ENCODE results near the gene COPRS. TPM values are rescaled to one million over a fixed set of nuclear protein-coding genes. Genes with fewer than 3 reads are reported as not detected.

COPRS gene
- total RNA-seq, 4 donors from 2014 or later = 59.0 to 82.7 (median 62.6) TPM

DNA sequence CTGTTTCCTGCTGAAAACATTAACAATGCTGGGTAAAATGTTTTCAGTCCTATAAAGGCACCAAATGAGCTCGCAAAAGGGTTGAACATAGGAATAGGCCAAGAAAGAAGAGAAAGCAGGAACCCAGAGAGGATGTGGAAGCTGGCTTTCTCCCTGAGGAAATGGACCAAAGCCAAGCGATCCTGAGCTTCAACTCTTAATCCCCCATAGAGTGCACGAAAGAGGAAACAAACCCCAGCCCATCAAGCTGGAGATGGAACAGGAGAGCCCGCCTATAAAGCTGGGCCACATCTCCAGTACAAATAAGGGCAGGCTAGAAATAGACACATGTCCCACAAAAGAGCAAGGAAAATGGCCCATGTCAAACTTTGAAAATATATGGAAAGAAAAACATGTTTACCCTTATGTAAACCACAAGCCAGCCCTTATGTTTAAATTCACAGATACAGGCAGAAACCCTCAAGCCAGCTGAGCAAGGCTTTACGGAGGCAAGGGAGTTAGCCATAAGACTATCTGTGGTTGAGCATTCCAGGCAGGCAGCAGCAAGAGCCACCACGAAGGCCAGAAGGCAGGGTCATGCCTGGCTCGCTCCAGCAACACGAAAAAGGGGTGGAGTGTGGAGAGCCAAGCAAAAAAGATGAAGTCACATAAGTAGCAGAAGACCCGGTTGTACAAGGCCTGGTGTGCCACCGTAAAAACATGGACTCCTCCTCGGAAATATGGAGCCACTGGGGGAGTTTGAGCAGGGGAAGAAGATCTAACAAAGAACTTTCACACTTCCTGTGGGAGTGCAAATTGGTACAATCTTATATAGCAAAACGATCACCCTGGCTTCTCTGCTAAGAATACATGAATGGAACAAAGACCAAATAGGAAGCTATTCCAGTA lies 27.8 kb downstream of the COPRS start:
- TF ChIP-seq, protein P1, sequence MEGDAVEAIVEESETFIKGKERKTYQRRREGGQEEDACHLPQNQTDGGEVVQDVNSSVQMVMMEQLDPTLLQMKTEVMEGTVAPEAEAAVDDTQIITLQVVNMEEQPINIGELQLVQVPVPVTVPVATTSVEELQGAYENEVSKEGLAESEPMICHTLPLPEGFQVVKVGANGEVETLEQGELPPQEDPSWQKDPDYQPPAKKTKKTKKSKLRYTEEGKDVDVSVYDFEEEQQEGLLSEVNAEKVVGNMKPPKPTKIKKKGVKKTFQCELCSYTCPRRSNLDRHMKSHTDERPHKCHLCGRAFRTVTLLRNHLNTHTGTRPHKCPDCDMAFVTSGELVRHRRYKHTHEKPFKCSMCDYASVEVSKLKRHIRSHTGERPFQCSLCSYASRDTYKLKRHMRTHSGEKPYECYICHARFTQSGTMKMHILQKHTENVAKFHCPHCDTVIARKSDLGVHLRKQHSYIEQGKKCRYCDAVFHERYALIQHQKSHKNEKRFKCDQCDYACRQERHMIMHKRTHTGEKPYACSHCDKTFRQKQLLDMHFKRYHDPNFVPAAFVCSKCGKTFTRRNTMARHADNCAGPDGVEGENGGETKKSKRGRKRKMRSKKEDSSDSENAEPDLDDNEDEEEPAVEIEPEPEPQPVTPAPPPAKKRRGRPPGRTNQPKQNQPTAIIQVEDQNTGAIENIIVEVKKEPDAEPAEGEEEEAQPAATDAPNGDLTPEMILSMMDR (IDR thresholded peaks at IDR 0.05; ENCODE audit: low read depth) = no peak

DNA sequence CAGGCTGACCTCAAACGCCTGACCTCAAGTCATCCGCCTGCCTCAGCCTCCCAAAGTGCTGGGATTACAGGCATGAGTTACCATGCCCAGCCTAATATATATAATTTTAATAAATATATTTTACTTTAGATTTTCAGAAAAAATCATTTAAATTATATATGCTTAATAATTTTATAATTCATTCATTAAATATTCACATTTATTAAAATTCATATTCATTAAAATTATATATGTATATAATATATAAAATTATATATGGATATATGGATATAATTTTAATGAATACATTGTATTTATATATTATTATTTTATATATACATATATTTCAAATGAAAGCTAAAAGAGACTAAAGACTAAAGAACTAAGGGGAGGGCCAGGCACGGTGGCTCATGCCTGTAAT lies 29.4 kb downstream of the COPRS start:
- TF ChIP-seq, protein P1 (IDR thresholded peaks at IDR 0.05; ENCODE audit: low read depth) = no peak

DNA sequence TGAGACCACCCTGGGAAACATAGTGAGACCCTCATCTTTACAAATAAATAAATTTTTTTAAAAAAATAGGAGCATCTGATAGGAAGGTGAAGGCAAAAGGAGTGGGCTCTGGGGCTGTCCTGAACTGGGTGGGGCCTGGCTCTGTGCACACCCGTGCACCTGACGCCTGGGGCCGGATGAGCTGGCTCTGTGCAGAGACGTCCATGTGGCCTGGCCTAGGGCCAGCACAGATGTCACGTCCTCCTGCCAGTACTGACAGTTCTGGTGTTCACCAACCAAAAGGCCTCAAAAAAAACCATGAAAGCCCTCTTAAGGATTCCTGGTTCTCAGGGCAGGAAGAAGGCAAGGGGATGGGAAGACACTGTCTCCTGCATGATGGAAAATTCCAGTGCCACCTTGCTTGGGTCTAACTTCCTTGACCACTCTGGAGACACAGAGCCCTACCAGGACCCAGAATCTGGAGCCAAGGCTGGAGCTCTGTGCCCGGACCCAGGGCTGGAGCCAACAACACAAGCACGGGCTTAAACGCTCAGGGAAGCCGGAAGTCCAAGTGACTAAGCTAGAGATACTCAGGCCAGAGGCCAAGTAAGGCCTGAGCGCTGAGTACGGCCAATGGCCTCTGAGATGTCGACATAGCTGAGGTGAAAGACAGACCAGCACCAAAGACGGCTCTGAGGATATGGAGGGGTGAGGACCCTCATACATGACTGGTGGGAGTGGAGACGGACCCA lies 32.9 kb downstream of the COPRS start:
- TF ChIP-seq, protein P1 (IDR thresholded peaks at IDR 0.05; ENCODE audit: low read depth) = no peak

DNA sequence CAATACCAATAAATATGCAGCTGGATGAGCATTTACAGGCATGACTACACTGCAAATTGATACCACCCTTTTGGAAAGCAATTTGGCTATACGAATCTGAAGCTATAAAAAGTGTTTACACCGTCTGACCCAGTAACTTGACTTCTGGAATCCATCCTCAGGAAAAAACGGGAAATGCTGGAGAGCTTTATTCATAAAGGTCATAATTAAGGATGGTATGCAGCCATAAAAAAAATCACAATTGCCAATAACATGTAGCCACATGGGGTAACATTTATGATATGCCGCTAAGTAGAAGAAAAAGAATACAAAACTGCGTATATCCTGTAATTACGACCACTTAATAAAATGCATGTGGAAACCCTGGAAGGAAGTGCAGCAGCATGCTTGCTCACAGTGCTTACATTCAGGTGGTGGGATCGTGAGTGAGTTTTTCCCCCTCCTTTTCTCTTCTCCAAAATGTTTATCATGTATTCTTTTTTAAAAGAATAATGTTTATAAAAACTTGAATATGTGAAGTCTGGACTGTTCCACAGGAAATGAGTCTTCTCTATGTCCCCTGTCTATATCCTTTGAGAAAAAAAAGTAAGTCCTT lies 34.2 kb downstream of the COPRS start:
- TF ChIP-seq, protein P1 (IDR thresholded peaks at IDR 0.05; ENCODE audit: low read depth) = no peak

DNA sequence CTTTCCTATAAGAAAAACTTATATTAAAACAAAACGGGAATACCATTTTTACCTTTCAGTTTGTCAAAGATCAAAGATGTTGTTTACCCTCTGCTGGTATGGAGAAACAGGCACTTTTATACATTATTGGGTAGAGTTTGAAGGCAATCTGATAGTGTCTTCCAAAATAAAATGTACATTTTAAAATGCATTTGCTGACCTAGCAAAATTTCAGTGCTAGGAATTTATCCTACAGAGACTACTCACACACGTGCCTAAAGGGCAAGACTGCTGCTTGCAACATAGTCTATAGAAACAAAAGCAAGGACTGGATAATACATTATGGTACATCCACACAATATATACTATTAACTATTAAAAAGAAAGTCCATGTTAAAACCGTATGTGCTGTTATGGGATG lies 36.0 kb downstream of the COPRS start:
- TF ChIP-seq, protein P1 (IDR thresholded peaks at IDR 0.05; ENCODE audit: low read depth) = no peak

DNA sequence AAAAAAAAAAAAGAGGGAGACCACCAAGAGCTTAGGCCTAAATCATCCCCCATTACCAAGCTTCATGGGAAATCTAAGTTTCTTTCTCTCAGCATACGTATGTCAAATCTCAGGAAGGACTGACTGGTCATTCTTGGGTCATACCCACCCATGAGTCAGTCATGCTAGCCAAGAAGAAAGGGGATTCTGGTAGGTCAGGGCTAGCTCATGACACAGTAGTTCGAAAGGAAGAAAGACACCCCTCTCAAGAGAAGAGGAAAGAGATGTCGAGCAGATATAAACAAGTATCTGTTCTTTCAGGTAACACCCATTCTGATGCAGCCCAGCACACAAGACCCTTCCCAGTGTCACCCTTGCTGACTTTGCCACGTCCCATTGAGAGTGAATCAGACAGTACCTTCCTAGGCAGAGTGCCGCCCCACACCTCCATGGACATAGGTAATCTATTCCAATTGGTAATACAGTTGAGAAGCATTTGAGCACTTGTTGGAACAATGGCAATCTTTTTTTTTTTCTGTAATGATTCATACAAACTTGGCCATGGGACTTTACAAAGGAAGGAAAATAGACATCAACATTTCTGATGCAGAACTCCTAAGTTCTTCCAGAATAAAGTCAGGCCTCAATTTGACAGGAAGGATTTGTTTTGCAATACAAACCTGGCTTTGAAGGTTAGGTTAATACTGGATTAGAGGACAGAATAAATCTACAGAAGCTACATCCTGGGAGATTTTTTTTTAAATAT lies 38.2 kb downstream of the COPRS start:
- TF ChIP-seq, protein P1 (IDR thresholded peaks at IDR 0.05; ENCODE audit: low read depth) = no peak

All from subcutaneous adipose tissue (tissue), 4 donors.